GM12872 (cell line): ENCODE measurements around the gene NFE2.

Experiments
- CTCF ChIP-seq: IDR thresholded peaks from 3 replicates; pipeline ENCODE4 v1.5.1; 2011; ENCODE audit warnings: low read depth, mild to moderate bottlenecking, low read length, moderate library complexity; ENCODE audit not compliant: insufficient read depth

Gene NFE2

GRCh38 chr12:54272214-54272613 is 28.6 kb downstream of the NFE2 start:
- no peak for TF ChIP-seq CTCF

GRCh38 chr12:54270345-54270744 is 30.5 kb downstream of the NFE2 start:
- TF ChIP-seq CTCF, result no peak

GRCh38 chr12:54266852-54267251 is 34.0 kb downstream of the NFE2 start:
- no peak for TF ChIP-seq CTCF

GRCh38 chr12:54265364-54265812 is 35.4 kb downstream of the NFE2 start:
- no peak for TF ChIP-seq CTCF

GRCh38 chr12:54262403-54262925 is 38.4 kb downstream of the NFE2 start:
- TF ChIP-seq CTCF, result no peak

GRCh38 chr12:54261815-54262402 is 38.9 kb downstream of the NFE2 start:
- TF ChIP-seq CTCF, result no peak

GRCh38 chr12:54259194-54260011 is 41.4 kb downstream of the NFE2 start:
- TF ChIP-seq CTCF, result no peak
